NCI-H82 (cell line): ENCODE results near the gene RIPPLY2.
"Not testable (repeated sequence)": the region's sequence is repeated elsewhere in the genome, so short reads cannot be mapped to it uniquely, and the experiment has no call there.

ENCODE experiments used
- DNase-seq: peaks from one replicate; lab custom pipeline; 2025; lab: John Stamatoyannopoulos, UW

RIPPLY2 gene

DNA sequence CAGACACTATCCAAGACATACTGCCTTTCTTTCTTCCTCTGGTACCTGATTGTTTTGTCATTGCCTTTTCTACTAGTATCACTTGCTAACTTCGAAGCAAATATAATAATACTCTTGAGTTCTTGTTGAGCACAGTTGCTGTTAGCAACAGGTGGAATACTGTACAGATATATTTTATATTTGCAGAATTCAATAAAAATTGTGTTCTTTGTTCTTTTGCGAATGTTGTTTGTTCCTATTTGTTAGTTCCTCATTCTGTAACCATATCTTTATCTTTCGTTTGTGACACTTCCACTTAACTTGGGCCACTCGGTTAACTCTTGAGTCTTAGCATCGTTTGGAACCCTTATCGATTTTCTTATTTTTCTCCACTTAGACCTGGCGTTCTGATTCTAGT, 7.2 kb downstream of the RIPPLY2 start:
- DNase-seq, result no peak

DNA sequence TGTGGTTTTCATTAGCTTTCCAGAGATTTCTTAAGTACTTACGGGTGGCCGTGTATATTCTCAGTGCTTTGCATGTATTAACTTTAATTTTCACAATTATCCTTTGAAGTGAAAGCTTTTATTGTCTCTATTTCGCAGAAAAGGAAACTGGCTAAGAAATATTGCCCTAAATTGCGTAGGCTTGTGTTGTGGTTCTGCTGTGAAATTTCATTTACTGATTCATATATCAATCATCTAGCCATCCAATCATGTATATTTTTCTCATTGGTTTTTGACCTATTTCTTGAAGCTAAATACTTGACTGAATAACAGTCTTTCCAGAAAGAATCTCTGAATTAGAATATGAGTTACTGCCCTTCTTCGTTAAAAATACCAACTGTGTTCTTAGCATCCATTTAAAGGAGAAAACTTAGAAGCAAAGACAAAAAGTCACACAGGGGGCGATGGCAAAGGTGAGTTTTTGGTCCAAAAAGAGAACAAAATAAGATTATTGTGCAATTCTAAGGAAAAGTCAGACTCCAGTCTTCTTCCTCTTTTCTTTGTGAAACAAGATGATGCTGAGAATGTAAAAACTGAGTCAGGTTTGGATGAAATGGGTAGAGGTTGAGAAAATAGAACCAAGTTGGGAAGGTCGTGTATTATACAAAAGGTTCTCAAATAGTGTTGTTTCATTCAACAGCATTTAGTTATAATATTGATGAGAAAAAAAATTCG, 7.8 kb downstream of the RIPPLY2 start:
- no peak for DNase-seq

DNA sequence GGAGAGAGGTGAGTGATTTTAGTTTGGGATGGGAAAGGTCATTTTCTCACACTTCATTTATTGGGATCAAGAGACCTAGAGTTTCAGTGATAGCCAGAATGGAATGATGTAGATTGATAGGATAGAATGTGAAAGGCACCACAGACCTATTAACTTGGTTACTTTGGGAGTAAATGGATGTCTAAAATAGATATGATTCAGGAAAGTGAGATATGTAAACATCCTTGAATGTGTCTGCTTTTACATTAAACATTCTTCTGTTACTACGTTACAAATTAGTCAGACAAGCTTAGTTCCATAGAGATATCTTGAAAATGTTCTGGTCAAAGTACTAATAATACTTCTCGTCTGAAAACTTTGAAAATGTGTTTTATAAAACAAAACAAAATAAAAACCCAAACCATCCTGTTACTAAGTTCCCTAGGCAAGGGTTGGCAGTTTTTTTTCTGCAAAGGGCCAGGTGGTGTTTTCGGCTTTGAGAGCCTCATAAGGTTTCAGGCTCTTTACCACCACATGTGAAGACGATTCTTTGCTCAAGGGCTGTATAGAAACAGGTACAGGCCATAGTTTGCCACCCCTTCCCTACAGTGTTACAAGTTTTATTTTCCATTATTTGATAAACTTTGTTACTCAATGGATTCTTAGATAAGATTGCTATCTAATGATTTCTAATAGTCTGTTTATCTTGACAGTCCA, 9.8 kb downstream of the RIPPLY2 start:
- DNase-seq, result no peak

DNA sequence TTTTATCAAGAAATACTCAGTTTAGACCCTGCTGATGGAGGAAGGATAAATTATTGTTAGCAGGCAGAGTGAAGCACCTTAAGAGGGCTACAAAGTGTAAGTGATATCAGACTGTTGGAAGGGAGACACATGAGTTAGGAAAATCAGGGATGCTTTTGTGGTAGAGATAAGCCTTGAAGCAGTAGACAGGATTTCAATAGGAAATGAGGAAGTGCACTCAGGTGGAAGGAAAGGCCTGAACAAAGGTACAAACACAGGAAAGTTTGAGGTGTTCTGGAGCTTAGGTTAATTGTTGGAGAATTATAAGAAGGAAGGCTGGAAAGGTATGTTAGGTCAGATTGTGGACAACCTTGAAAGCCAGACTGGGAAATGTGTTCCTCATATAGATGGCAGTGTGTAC, 13.9 kb downstream of the RIPPLY2 start:
- DNase-seq, result no peak

GRCh38 chr6:83867527-83868161, 14.5 kb downstream of the RIPPLY2 start:
- DNase-seq, result peak; percentile 20

- no peak for DNase-seq
These were observed 15.5 kb downstream of the RIPPLY2 start for GRCh38 chr6:83868639-83869038.

DNA sequence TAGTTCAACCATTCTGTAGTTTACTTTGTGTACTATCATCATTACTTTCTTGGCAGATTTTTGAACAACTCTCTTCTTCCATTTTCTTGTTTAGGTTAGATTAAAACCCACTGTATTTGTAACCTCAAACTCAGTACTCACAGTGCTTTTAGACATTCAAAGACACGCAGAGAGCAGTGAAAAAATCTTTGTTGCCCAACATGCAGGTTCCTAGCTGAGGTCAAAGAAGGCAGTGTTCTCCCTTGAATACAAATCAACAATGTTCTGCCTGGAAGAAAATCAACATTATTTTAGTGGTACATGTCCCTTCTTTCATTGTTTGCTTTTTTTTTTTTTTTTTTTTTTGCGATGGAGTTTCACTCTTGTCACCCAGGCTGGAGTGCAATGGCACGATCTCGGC, 17.5 kb downstream of the RIPPLY2 start:
- no peak for DNase-seq

GRCh38 chr6:83872386-83873118, 19.4 kb downstream of the RIPPLY2 start:
- no peak for DNase-seq

DNA sequence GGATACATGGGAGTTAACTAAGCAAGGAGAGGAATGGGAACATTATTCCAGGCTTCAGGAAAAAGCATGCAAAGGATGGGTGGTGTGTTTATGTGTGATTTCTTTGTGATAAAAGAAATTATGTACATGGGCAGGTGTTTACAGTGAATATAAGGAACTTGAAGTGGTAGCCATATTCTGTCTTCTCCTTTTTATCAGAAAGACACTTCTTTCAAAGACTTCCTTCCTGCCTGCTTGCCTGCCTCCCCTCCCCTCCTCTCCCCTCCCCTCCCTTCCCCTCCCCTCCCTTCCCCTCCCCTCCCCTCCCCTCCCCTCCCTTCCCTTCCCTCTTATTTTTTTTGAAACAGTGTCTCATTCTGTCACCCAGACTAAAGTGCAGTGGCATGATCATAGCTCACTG, 20.7 kb downstream of the RIPPLY2 start:
- DNase-seq, result no peak

DNA sequence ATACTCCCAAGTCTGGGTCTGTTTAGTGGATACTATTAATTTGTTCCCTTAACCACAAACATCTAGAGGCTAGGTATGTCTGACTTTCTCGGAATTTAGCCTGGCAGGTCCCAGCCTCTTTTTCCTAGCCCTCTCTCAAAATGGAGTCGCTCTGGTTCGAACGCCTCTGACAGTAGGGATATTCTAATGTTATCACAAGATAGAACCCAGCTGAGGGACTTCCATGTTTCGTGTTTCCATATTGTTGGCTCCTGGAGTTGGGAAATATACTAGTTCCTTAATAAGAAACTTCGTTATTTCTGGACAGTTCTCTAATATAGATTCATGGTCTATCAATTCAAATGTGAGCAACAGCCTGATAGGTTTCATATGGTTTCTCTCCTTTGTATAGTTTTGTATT, 22.7 kb downstream of the RIPPLY2 start:
- DNase-seq, result no peak

DNA sequence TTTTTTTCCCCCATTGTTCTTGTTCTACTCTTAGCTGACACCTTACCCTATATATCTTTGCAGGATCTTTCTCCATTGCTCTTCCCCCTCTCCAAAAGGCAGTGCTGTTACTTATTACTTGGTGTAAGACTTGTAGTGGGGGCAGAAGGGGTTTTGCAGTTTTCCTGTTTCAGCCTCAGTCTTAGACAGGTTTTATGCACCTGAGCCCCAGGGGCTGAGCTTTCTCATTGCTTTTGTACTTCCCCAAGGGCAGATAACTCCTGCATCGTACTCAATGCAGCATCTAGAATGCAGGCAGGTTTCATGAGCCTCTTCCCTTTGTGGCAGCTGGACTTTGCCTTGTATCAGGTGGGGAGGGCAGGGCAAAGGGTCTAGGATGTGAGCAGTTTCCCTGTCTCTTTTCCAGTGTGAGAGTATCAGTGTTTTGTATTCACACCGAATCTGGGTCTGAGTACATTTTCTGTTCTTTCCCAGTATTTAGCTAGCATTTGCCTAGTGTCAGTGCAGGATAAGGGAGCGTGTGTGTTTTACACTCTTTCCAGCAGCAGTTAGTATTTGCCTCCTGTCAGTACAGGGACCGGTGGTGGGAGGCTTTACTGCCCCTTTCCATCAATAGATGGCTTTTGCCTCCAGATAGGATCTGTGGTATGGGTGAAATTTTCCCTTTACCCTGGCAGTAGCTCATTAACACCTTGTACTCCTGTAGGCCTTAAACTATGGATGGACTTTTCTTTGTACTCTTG, 25.9 kb downstream of the RIPPLY2 start:
- no peak for DNase-seq

DNA sequence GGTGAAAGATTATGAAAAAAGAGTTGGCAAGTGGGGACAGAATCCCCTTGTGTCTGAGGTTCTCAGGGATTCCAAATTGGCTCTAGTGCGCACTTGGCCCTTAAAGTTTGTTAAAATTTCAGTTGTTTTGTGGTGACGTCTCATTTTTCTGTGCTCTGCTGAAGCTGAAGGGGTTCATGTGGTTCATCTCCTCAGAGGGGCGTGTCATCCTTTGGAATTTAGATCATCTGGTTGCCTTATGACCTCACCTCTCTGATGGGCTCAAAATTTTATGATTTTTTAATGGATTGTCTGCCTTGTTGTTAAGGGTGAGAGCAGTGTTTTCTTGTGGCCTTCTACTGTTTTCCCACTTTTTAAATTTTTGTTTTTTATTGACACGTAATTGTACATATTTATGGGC, 26.6 kb downstream of the RIPPLY2 start:
- no peak for DNase-seq

DNA sequence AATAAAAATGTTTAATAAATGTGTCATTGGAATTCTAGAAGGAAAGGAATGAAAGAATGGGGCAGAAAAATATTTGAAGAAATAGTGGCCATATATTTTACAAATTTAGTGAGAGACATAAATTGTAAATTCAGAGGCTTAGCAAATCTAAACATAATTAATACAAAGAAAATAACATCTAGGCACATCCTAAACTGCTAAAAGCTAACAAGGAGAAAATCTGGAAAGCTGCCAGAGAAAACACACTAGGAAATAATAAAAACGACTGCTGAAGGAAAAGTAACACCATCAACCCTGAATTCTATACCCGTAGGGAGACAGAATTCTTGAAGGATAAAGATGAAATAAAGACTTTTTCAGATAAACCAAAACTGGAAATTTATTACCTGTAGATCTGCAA, 30.1 kb downstream of the RIPPLY2 start:
- no peak for DNase-seq

- DNase-seq, result peak; percentile 53
These were observed 31.4 kb downstream of the RIPPLY2 start for GRCh38 chr6:83884523-83884922.

- no peak for DNase-seq
These were observed 32.8 kb downstream of the RIPPLY2 start for GRCh38 chr6:83885984-83886383.

DNA sequence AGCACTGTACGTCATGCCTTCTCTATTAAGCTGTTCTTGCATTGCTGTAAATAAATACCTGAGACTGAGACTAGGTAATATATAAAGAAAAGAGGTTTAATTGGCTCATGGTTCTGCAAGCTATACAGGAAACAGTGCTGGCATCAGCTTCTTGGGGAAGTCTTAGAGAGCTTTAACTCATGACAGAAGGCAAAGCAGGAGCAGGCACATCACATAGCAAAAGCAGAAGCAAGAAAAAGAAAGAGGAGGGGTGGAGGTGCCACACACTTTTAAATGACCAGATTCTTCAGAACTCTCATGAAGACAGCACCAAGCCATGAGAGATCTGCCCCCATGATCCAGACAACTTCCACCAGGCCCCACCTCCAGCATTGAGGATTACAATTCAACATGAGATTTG, 36.5 kb downstream of the RIPPLY2 start:
- no peak for DNase-seq

DNA sequence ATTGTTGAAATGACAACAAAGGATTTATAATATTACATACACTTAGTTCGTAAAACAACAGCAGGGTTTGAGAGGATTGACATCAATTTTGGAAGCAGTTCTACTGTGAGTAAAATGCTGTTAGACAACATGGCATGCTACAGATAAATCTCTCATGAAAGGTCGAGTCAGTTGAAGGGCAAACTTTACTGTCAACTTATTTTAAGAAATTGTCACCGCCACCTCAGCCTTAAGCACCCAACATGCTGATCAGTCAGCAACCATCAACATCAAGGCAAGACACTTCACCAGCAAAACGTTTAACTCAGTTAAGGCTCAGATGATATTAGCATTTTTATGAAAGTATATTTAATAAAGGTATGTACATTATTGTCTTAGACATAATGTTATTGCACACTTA, 37.4 kb downstream of the RIPPLY2 start:
- DNase-seq, result no peak

GRCh38 chr6:83891586-83891985, 38.4 kb downstream of the RIPPLY2 start:
- no peak for DNase-seq

DNA sequence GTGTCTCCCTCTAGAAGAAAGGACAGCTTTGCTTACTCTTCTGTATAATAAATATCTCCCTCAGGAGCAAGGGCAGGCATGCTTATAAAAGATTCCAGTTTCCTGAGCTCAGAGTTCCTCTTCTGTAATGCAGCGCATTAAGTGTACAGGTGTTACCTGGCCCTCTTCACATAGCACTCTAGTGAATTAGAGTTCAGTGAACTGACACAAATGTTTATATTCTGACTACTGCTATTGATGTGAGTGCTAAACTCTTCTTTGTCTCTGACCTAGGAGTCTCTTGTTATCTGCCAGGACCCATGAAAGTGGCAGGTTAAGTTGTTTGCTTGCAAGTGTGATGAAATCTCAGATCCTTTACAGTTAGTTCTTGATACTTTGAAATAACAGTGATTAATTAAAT, 39.9 kb downstream of the RIPPLY2 start:
- DNase-seq, result no peak

- DNase-seq, result not testable (repeated sequence)
These were observed 43.9 kb downstream of the RIPPLY2 start for GRCh38 chr6:83897094-83897493.

- DNase-seq, result no peak
These were observed 48.5 kb downstream of the RIPPLY2 start for GRCh38 chr6:83901624-83902023.

DNA sequence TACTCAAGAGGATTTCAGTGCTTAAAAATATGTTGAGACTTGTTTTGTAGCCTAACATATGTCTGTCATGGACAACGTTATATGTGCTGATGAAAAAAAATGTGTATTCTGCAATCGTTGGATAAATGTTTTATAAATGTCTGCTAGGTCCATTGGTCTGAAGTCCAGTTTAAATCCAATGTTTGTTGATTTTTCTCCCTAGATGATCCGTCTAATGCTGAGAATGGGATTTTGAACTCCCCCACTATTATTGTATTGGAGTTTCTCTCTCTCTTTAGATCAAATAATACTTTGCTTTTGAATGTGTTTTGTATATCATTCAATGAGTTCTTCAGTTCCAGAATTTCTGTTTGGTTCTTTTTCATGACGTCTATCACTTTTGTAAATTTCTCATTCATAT, 51.2 kb downstream of the RIPPLY2 start:
- DNase-seq, result no peak
